ENCODE results near the gene RINL.
"Not testable (repeated sequence)": the region's sequence is repeated elsewhere in the genome, so short reads cannot be mapped to it uniquely, and the experiment has no call there.

The RINL gene

DNA sequence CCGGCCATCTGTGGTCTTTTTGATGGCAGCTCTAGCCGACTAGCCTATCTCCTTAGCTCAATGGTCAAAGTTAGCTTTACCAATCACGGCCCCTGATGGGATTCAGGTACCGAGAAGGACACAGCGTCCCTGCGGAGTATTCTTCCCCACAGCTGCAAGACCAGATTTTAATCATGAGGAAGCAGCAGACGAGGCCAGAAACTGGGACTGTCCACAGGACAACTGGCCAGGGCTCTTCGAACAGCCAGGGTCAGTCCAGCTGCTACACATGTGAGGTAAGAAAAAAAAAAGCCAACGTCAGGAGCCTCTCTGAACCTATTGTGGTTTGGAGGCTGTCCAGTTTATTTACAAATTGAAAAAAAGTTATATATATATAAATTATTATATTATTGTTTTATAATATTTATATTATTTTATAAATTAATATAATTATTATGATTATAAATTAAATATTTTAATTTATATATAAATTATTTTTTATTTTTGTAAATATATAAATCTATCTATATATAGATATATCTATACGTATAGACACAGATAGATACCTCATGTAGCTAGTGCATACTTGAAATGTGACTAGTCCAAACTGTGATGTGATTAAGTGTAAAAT, 10.8 kb downstream of the RINL start:
- no peak for DNase-seq (ENCODE audit: extremely low read depth, insufficient read length)
- H3K27me3 ChIP-seq (replicated peaks; ENCODE audit: control insufficient read depth, insufficient read depth, low read length), result no peaks in the 10 kb centered on the region
- TF ChIP-seq, protein P1, sequence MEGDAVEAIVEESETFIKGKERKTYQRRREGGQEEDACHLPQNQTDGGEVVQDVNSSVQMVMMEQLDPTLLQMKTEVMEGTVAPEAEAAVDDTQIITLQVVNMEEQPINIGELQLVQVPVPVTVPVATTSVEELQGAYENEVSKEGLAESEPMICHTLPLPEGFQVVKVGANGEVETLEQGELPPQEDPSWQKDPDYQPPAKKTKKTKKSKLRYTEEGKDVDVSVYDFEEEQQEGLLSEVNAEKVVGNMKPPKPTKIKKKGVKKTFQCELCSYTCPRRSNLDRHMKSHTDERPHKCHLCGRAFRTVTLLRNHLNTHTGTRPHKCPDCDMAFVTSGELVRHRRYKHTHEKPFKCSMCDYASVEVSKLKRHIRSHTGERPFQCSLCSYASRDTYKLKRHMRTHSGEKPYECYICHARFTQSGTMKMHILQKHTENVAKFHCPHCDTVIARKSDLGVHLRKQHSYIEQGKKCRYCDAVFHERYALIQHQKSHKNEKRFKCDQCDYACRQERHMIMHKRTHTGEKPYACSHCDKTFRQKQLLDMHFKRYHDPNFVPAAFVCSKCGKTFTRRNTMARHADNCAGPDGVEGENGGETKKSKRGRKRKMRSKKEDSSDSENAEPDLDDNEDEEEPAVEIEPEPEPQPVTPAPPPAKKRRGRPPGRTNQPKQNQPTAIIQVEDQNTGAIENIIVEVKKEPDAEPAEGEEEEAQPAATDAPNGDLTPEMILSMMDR (IDR thresholded peaks at IDR 0.05; ENCODE audit: insufficient read depth, low read length, poor library complexity, severe bottlenecking), result no peak
- H3K4me3 ChIP-seq (replicated peaks; ENCODE audit: low read depth, low read length), result no peak overlapping the region
- peaks cover 19% of the 10 kb centered on the region for H3K36me3 ChIP-seq (ENCODE audit: control insufficient read depth, insufficient read depth, low read length)

GRCh38 chr19:38862321-38863059, 15.6 kb downstream of the RINL start:
- TF ChIP-seq, protein P1 (IDR thresholded peaks at IDR 0.05; ENCODE audit: insufficient read depth, low read length, poor library complexity, severe bottlenecking), result no peak
- no peaks in the 10 kb centered on the region for H3K27me3 ChIP-seq (replicated peaks; ENCODE audit: control insufficient read depth, insufficient read depth, low read length)
- no peak for DNase-seq (ENCODE audit: extremely low read depth, insufficient read length)

GRCh38 chr19:38861368-38861767, 16.7 kb downstream of the RINL start:
- Histone ChIP-seq H3K36me3 (ENCODE audit: control insufficient read depth, insufficient read depth, low read length) (no peaks in the 10 kb centered on the region), H3K27me3 (replicated peaks; ENCODE audit: control insufficient read depth, insufficient read depth, low read length) (no peaks in the 10 kb centered on the region), H3K4me3 (replicated peaks; ENCODE audit: low read depth, low read length) (no peak overlapping the region)
- DNase-seq (ENCODE audit: extremely low read depth, insufficient read length), result no peak
- TF ChIP-seq, protein P1 (IDR thresholded peaks at IDR 0.05; ENCODE audit: insufficient read depth, low read length, poor library complexity, severe bottlenecking), result no peak

More at GRCh38 chr19:38862321-38863059, 15.6 kb downstream of the RINL start:
- Histone ChIP-seq H3K36me3 (ENCODE audit: control insufficient read depth, insufficient read depth, low read length) (no peaks in the 10 kb centered on the region), H3K4me3 (replicated peaks; ENCODE audit: low read depth, low read length) (no peak overlapping the region)

GRCh38 chr19:38859631-38860204, 18.4 kb downstream of the RINL start:
- H3K27me3 ChIP-seq (replicated peaks; ENCODE audit: control insufficient read depth, insufficient read depth, low read length); DNase-seq (ENCODE audit: extremely low read depth, insufficient read length); H3K36me3 ChIP-seq (ENCODE audit: control insufficient read depth, insufficient read depth, low read length); H3K4me3 ChIP-seq (replicated peaks; ENCODE audit: low read depth, low read length): not testable (repeated sequence)

GRCh38 chr19:38856813-38857212, 21.3 kb downstream of the RINL start:
- H3K36me3 ChIP-seq (ENCODE audit: control insufficient read depth, insufficient read depth, low read length), result no peaks in the 10 kb centered on the region
- peak overlapping the region; percentile 14; the same call in 1 of the 2 replicates for H3K4me3 ChIP-seq (replicated peaks; ENCODE audit: low read depth, low read length)
- DNase-seq (ENCODE audit: extremely low read depth, insufficient read length), result no peak
- no peaks in the 10 kb centered on the region for H3K27me3 ChIP-seq (replicated peaks; ENCODE audit: control insufficient read depth, insufficient read depth, low read length)
- TF ChIP-seq, protein P1 (IDR thresholded peaks at IDR 0.05; ENCODE audit: insufficient read depth, low read length, poor library complexity, severe bottlenecking), result no peak

GRCh38 chr19:38855751-38856150, 22.3 kb downstream of the RINL start:
- H3K36me3 ChIP-seq (ENCODE audit: control insufficient read depth, insufficient read depth, low read length); H3K4me3 ChIP-seq (replicated peaks; ENCODE audit: low read depth, low read length); H3K27me3 ChIP-seq (replicated peaks; ENCODE audit: control insufficient read depth, insufficient read depth, low read length); DNase-seq (ENCODE audit: extremely low read depth, insufficient read length): not testable (repeated sequence)

GRCh38 chr19:38854961-38855360, 23.1 kb downstream of the RINL start:
- H3K4me3 ChIP-seq (replicated peaks; ENCODE audit: low read depth, low read length); H3K27me3 ChIP-seq (replicated peaks; ENCODE audit: control insufficient read depth, insufficient read depth, low read length); H3K36me3 ChIP-seq (ENCODE audit: control insufficient read depth, insufficient read depth, low read length); DNase-seq (ENCODE audit: extremely low read depth, insufficient read length): not testable (repeated sequence)
